Fibroblast of lung (primary cell): Measurements from ENCODE around the gene LRRFIP1. TPM values are rescaled to one million over a fixed set of nuclear protein-coding genes. Genes with fewer than 3 reads are reported as not detected.

Experiments used
- DNase-seq, 2 donors: peaks; one replicate each; pipeline versions ENCODE4 v3.0.0 to v3.0.0-alpha.2; 2010; ENCODE audit warnings: low read depth in 2 of 2
- H2AFZ ChIP-seq: 2 replicates; pipeline ENCODE4 v1.5.1; 2012; ENCODE audit warnings: low read length, control low read depth, inconsistent platforms
- H3K27ac ChIP-seq: 2 replicates; pipeline ENCODE4 v1.5.1; 2011; ENCODE audit warnings: low read length, control low read depth; ENCODE audit not compliant: insufficient read depth
- H3K27me3 ChIP-seq: 2 replicates; pipeline ENCODE4 v1.5.1; 2011; ENCODE audit warnings: mild to moderate bottlenecking, low read length; ENCODE audit not compliant: control insufficient read depth, insufficient read depth
- H3K36me3 ChIP-seq: 2 replicates; pipeline ENCODE4 v1.5.1; 2011; ENCODE audit warnings: low read length; ENCODE audit not compliant: control insufficient read depth, insufficient read depth
- H3K4me1 ChIP-seq: 2 replicates; pipeline ENCODE4 v1.5.1; 2011; ENCODE audit warnings: low read length; ENCODE audit not compliant: control insufficient read depth, insufficient read depth; ENCODE audit errors: extremely low read depth
- H3K4me2 ChIP-seq: 2 replicates; pipeline ENCODE4 v1.5.1; 2011; ENCODE audit warnings: low read length, control low read depth; ENCODE audit not compliant: insufficient read depth; ENCODE audit errors: extremely low read depth
- H3K4me3 ChIP-seq, 4 experiments: fragments of 200-600 bp in 1 of 4; sonication (generic) in 1 of 4; replicated peaks in 1 of 4; 2 replicates each; pipeline ENCODE4 v1.5.1; 2011 to 2016; ENCODE audit warnings: low read length in 4 of 4, low read depth in 3 of 4, mild to moderate bottlenecking in 3 of 4, control low read depth in 2 of 4, inconsistent platforms in 1 of 4, mixed read lengths in 1 of 4; ENCODE audit not compliant: insufficient read depth in 1 of 4; ENCODE audit errors: control extremely low read depth in 1 of 4
- H3K79me2 ChIP-seq: 2 replicates; pipeline ENCODE4 v1.5.1; 2012; ENCODE audit warnings: mild to moderate bottlenecking, low read length, inconsistent platforms; ENCODE audit not compliant: control insufficient read depth, insufficient read depth
- H3K9ac ChIP-seq: 2 replicates; pipeline ENCODE4 v1.5.1; 2011; ENCODE audit warnings: mild to moderate bottlenecking, low read length, control low read depth; ENCODE audit not compliant: insufficient read depth
- H3K9me3 ChIP-seq: 2 replicates; pipeline ENCODE4 v1.5.1; 2012; ENCODE audit warnings: low read depth, low read length; ENCODE audit not compliant: control insufficient read depth, insufficient read depth
- H4K20me1 ChIP-seq: 2 replicates; pipeline ENCODE4 v1.5.1; 2011; ENCODE audit warnings: low read length; ENCODE audit not compliant: control insufficient read depth, insufficient read depth; ENCODE audit errors: extremely low read depth
- EZH2 ChIP-seq: IDR thresholded peaks from 2 replicates; pipeline ENCODE4 v1.5.1; 2012; ENCODE audit warnings: low read length, control low read depth, mild to moderate bottlenecking; ENCODE audit errors: missing control alignments
- polyA plus RNA-seq, 2 donors: library from polyadenylated mRNA; depleted of rRNA in 1 of 2; stranded (reverse) in 1 of 2; unstranded in 1 of 2; fragments of >200 nt; gene quantifications; 2 replicates each; pipeline ENCODE4 v1.2.1, GENCODE V29; 2011 to 2012; ENCODE audit warnings: missing spikeins in 1 of 2
- total RNA-seq: library from RNA; depleted of rRNA; stranded (reverse); fragments of >200 nt; gene quantifications from 2 replicates; pipeline ENCODE4 v1.2.1, GENCODE V29; 2014
- TF ChIP-seq, protein P1 (sequence below), 2 donors: IDR thresholded peaks in 1 of 2; conservative IDR thresholded peaks in 1 of 2; 1 replicate in 1 of 2; 2 replicates in 1 of 2; pipeline ENCODE4 v1.5.1; 2011 to 2012; ENCODE audit warnings: low read length in 2 of 2, control low read depth in 1 of 2, inconsistent platforms in 1 of 2, low read depth in 1 of 2, mild to moderate bottlenecking in 1 of 2

The LRRFIP1 gene
- total and polyA plus RNA-seq, 2 donors (not counting 1 experiment from before 2014, with no cell fraction given): 58.1 to 113 TPM

DNA sequence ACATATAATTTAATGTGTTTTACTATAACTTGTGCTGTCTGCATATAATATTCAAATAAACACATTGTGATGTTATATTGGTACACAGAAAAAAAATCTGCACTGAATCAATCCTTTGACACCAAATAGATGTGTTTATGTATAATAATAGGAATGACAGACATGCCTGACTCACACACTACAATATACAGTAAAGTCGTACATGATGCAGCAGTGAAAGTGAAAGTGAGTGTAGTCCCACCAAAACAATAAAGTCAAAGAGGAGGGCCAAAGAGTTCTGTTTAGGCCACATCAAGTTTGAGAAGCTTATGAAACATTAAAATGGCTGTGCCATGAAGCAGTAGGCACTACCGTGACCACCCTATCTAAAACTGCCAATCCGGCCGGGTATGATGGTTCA lies 163.0 kb downstream of the LRRFIP1 start:
- TF ChIP-seq, protein P1, sequence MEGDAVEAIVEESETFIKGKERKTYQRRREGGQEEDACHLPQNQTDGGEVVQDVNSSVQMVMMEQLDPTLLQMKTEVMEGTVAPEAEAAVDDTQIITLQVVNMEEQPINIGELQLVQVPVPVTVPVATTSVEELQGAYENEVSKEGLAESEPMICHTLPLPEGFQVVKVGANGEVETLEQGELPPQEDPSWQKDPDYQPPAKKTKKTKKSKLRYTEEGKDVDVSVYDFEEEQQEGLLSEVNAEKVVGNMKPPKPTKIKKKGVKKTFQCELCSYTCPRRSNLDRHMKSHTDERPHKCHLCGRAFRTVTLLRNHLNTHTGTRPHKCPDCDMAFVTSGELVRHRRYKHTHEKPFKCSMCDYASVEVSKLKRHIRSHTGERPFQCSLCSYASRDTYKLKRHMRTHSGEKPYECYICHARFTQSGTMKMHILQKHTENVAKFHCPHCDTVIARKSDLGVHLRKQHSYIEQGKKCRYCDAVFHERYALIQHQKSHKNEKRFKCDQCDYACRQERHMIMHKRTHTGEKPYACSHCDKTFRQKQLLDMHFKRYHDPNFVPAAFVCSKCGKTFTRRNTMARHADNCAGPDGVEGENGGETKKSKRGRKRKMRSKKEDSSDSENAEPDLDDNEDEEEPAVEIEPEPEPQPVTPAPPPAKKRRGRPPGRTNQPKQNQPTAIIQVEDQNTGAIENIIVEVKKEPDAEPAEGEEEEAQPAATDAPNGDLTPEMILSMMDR (conservative IDR thresholded peaks at IDR 0.05 in 1 of 2, IDR thresholded peaks at IDR 0.05 in 1 of 2; ENCODE audit: low read depth in 1 of 2, low read length in 2 of 2): no peak
- no peak for TF ChIP-seq EZH2
- H3K4me1 ChIP-seq: peaks cover 2% of the 10 kb centered on the region
- no peak overlapping the region for H3K9ac ChIP-seq
- no peak overlapping the region for H3K4me3 ChIP-seq
- peak overlapping the region; percentile 54 for H3K4me2 ChIP-seq
- H3K27me3 ChIP-seq: no peaks in the 10 kb centered on the region
- DNase-seq: peak; percentile 27 to 53
- no peak overlapping the region for H2AFZ ChIP-seq
- H4K20me1 ChIP-seq: no peaks in the 10 kb centered on the region
- H3K9me3 ChIP-seq: no peaks in the 10 kb centered on the region
- no peaks in the 10 kb centered on the region for H3K36me3 ChIP-seq
- no peaks in the 10 kb centered on the region for H3K79me2 ChIP-seq
- no peak overlapping the region for H3K27ac ChIP-seq

DNA sequence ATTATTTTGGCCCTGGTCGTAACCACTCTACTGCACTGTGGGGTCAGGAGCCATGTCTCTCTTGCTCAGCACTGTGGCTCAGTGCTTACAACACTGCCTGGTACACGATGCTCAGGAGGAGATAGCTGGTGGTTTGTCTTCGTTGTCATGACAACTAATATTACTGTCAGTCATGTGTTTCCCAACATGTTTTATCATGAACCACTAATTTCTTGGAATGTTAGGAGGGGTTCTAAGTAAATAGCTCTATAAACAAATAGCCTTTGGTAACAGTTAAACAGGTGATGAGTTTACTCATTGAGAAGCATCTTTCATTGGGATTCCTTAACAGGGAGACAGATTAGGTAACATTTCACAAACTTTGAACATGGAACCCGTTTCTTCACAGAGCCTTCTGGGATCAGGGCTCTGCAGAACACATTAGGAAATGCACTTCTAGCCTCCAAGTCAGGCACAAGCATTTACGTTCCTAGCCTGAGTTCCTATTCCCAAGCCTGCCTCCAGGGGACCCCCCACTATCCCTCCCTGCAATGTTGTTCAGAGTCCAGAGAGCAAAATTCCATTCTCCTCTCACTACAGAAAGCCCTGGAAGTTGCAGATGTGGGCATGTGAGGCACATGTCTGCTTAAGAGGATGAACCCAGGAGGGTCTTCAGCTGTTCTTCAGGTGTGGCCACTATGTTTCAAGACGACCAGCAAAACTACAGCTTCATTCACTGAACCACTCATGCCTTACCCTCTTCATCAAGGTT lies 164.8 kb downstream of the LRRFIP1 start:
- H2AFZ ChIP-seq: no peak overlapping the region
- no peak overlapping the region for H3K9ac ChIP-seq
- no peaks in the 10 kb centered on the region for H3K36me3 ChIP-seq
- H3K27me3 ChIP-seq: no peaks in the 10 kb centered on the region
- H3K4me3 ChIP-seq: no peak overlapping the region
- H4K20me1 ChIP-seq: no peaks in the 10 kb centered on the region
- no peak for DNase-seq
- TF ChIP-seq EZH2: no peak
- TF ChIP-seq, protein P1 (conservative IDR thresholded peaks at IDR 0.05 in 1 of 2, IDR thresholded peaks at IDR 0.05 in 1 of 2; ENCODE audit: low read depth in 1 of 2, low read length in 2 of 2): peak; percentile 4 to 22
- no peaks in the 10 kb centered on the region for H3K9me3 ChIP-seq
- H3K4me2 ChIP-seq: no peak overlapping the region
- H3K27ac ChIP-seq: no peak overlapping the region
- peaks cover 2% of the 10 kb centered on the region for H3K4me1 ChIP-seq
- no peaks in the 10 kb centered on the region for H3K79me2 ChIP-seq

DNA sequence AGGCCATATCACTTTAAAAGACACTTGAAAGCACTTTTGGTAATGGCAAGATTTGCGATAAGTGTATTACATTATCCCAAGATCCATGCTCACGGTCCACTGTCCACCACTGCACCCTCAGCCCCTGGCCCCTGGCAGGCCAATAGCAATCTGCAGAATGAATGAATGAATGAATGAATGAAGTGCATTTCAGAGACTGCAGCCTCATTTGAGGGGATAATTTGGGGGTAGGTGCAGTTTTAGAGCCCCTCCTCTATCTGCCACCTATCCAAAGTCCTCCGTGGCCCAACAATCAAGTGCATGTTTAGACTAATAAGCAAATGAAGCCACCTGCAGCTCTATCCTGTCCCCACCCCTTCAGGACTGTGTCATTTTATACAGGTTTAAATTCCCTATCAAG lies 169.9 kb downstream of the LRRFIP1 start:
- Histone ChIP-seq H3K9ac (no peak overlapping the region), H3K79me2 (no peaks in the 10 kb centered on the region), H3K9me3 (no peaks in the 10 kb centered on the region), H2AFZ (no peak overlapping the region), H3K4me1 (no peaks in the 10 kb centered on the region), H3K27me3 (no peaks in the 10 kb centered on the region), H3K4me3 (no peak overlapping the region), H4K20me1 (no peaks in the 10 kb centered on the region), H3K27ac (no peak overlapping the region), H3K4me2 (no peak overlapping the region), H3K36me3 (no peaks in the 10 kb centered on the region)
- no peak for TF ChIP-seq EZH2
- TF ChIP-seq, protein P1 (conservative IDR thresholded peaks at IDR 0.05 in 1 of 2, IDR thresholded peaks at IDR 0.05 in 1 of 2; ENCODE audit: low read depth in 1 of 2, low read length in 2 of 2): no peak
- no peak for DNase-seq
